Upper lobe of left lung (tissue), 6 donors: ENCODE results near the gene TOMT. TPM values are rescaled to one million over a fixed set of nuclear protein-coding genes. Genes with fewer than 3 reads are reported as not detected.

ENCODE experiments used
- ATAC-seq, 2 donors: fragments of 200-7000 bp; cut with Tn5 transposase; one replicate each; pipeline ENCODE4 v1.9.1; 2022; ENCODE audit warnings: mild to moderate bottlenecking in 2 of 2, moderate library complexity in 2 of 2; ENCODE audit not compliant: low FRiP score in 2 of 2
- DNase-seq, 2 donors: peaks; one replicate each; pipeline ENCODE4 v3.0.0-alpha.2; 2019 to 2020
- H3K27ac ChIP-seq, 4 donors: fragments of 200-600 bp; sonication (generic); one replicate each; pipeline ENCODE4 v1.5.1; 2016 to 2019
- H3K27me3 ChIP-seq, 4 donors: fragments of 200-600 bp; sonication (generic); one replicate each; pipeline ENCODE4 v1.5.1; 2017 to 2019
- H3K36me3 ChIP-seq, 4 donors: fragments of 200-600 bp; sonication (generic); one replicate each; pipeline ENCODE4 v1.5.1; 2016 to 2019
- H3K4me1 ChIP-seq, 4 donors: fragments of 200-600 bp; sonication (generic); one replicate each; pipeline ENCODE4 v1.5.1; 2018 to 2019
- H3K4me3 ChIP-seq, 4 donors: fragments of 200-600 bp; sonication (generic); one replicate each; pipeline ENCODE4 v1.5.1; 2017 to 2019; ENCODE audit warnings: mild to moderate bottlenecking in 2 of 4, moderate library complexity in 1 of 4
- H3K9me3 ChIP-seq, 4 donors: fragments of 200-600 bp; sonication (generic); one replicate each; pipeline ENCODE4 v1.5.1; 2018 to 2019
- CTCF ChIP-seq, 6 experiments: fragments of 450-650 bp in 4 of 6; fragments of 200-600 bp in 2 of 6; sonication (generic) in 2 of 6; IDR thresholded peaks; one replicate each; pipeline ENCODE4 v1.5.1; 2016 to 2019; ENCODE audit warnings: antibody characterized with exemption in 6 of 6
- EP300 ChIP-seq, 4 donors: sonication (generic); formaldehyde crosslinking; IDR thresholded peaks; one replicate each; pipeline ENCODE4 v1.5.1; 2017; ENCODE audit warnings: antibody characterized with exemption in 4 of 4, control low read depth in 2 of 4
- POLR2A ChIP-seq, 4 donors: fragments of 450-650 bp; IDR thresholded peaks; one replicate each; pipeline ENCODE4 v1.5.1; 2016 to 2017; ENCODE audit warnings: antibody characterized with exemption in 4 of 4, mild to moderate bottlenecking in 2 of 4
- POLR2AphosphoS5 ChIP-seq, 2 donors: sonication (generic); formaldehyde crosslinking; IDR thresholded peaks; one replicate each; pipeline ENCODE4 v1.5.1; 2017; ENCODE audit warnings: antibody characterized with exemption in 2 of 2
- WGBS, 2 donors: methylation state at CpG; one replicate each; pipeline ENCODE4 v1.1.5; 2017 to 2018; 5-methylcytosine and 5-hydroxymethylcytosine counted together
- total RNA-seq, 6 donors: library from RNA; depleted of rRNA in 4 of 6; stranded (reverse); fragments of >200 nt in 4 of 6; gene quantifications; one replicate each; pipeline versions ENCODE4 v1.1.0 to v1.2.1, GENCODE V29; 2016 to 2021
- donor health status: DM: no; HTN: no; CAD: no; lungs with moderate emphysema.
- donor health status: DM: no; HTN: yes; CAD: no; lungs with severe emphysema.

TOMT gene
- total RNA-seq = under 1 TPM in 1 of 6 donors, not detected in 5; 0.30 TPM

GRCh38 chr11:72105888-72106287 is at the start of gene TOMT:
Gene TOMT, plus strand, starts transcription at chr11:72105924. Its CDS starts 28 bp downstream, at chr11:72105952.
- WGBS, 2 donors = 93 to 96% methylated on average over 14 of the region's 14 CpGs
- no peaks in the 10 kb centered on the region for H3K27me3 ChIP-seq

GRCh38 chr11:72058416-72059034 is 47.2 kb upstream of the TOMT start:
- H3K4me3 ChIP-seq = no peak overlapping the region
- DNase-seq (no peak), ATAC-seq (no peak)
- H3K4me1 ChIP-seq = no peaks in the 10 kb centered on the region
- TF ChIP-seq POLR2A (IDR thresholded peaks at IDR 0.05) (no peak), POLR2AphosphoS5 (IDR thresholded peaks at IDR 0.05) (no peak), CTCF (IDR thresholded peaks at IDR 0.05) (no peak), EP300 (IDR thresholded peaks at IDR 0.05) (no peak)
- H3K9me3 ChIP-seq = no peaks in the 10 kb centered on the region
- peaks cover 0 to 12% (median 3%) of the 10 kb centered on the region in 4 donors for H3K36me3 ChIP-seq
- WGBS, 2 donors = 83 to 84% methylated on average over 3 of the region's 3 CpGs
- no peaks in the 10 kb centered on the region for H3K27me3 ChIP-seq
- no peak overlapping the region for H3K27ac ChIP-seq

More at GRCh38 chr11:72105888-72106287, at the start of gene TOMT:
- DNase-seq (peak in 1 of 2 donors; percentile 51), ATAC-seq (no peak)
- no peak within 1 kb of the TSS for H3K27ac ChIP-seq
- H3K4me3 ChIP-seq = no peak within 1 kb of the TSS
- no peak for TF ChIP-seq POLR2A (IDR thresholded peaks at IDR 0.05)
- TF ChIP-seq CTCF (IDR thresholded peaks at IDR 0.05) = no peak
- no peak for TF ChIP-seq EP300 (IDR thresholded peaks at IDR 0.05)
- no peak for TF ChIP-seq POLR2AphosphoS5 (IDR thresholded peaks at IDR 0.05)
- H3K4me1 ChIP-seq = peaks cover 20 to 24% (median 24%) of the 10 kb centered on the region in 4 donors
- no peaks in the 10 kb centered on the region for H3K9me3 ChIP-seq
- H3K36me3 ChIP-seq = peaks cover 0 to 16% (median 6%) of the 10 kb centered on the region in 4 donors

- DNase-seq (no peak), ATAC-seq (no peak)
- WGBS, 2 donors = 80 to 88% methylated on average over 5 of the region's 5 CpGs
- Histone ChIP-seq H3K27ac (peak overlapping the region in 1 of 4 donors; percentile 18), H3K9me3 (no peaks in the 10 kb centered on the region), H3K4me3 (no peak overlapping the region), H3K27me3 (no peaks in the 10 kb centered on the region), H3K4me1 (peaks cover 0 to 7% (median 6%) of the 10 kb centered on the region in 4 donors), H3K36me3 (peaks cover 0 to 18% (median 3%) of the 10 kb centered on the region in 4 donors)
- TF ChIP-seq POLR2AphosphoS5 (IDR thresholded peaks at IDR 0.05) (no peak), CTCF (IDR thresholded peaks at IDR 0.05) (no peak), EP300 (IDR thresholded peaks at IDR 0.05) (no peak), POLR2A (IDR thresholded peaks at IDR 0.05) (no peak)
Observed at GRCh38 chr11:72061739-72062396, 43.9 kb upstream of the TOMT start.

GRCh38 chr11:72066855-72067254 is 38.9 kb upstream of the TOMT start:
- ATAC-seq (no peak), DNase-seq (no peak)
- no peak for TF ChIP-seq POLR2AphosphoS5 (IDR thresholded peaks at IDR 0.05)
- peaks cover 0 to 16% (median 2%) of the 10 kb centered on the region in 4 donors for H3K36me3 ChIP-seq
- H3K4me3 ChIP-seq = no peak overlapping the region
- peaks cover 42 to 51% (median 45%) of the 10 kb centered on the region in 4 donors for H3K4me1 ChIP-seq
- no peaks in the 10 kb centered on the region for H3K9me3 ChIP-seq
- H3K27ac ChIP-seq = peak overlapping the region in 3 of 4 donors; percentile 7 to 86 (median 10)
- H3K27me3 ChIP-seq = no peaks in the 10 kb centered on the region

- Histone ChIP-seq H3K4me1 (peaks cover 46 to 55% (median 49%) of the 10 kb centered on the region in 4 donors), H3K27me3 (no peaks in the 10 kb centered on the region), H3K9me3 (no peaks in the 10 kb centered on the region), H3K4me3 (no peak overlapping the region), H3K36me3 (peaks cover 0 to 14% (median under 1%) of the 10 kb centered on the region in 4 donors), H3K27ac (peak overlapping the region in 3 of 4 donors; percentile 7 to 86 (median 10))
- TF ChIP-seq POLR2AphosphoS5 (IDR thresholded peaks at IDR 0.05) (no peak), CTCF (IDR thresholded peaks at IDR 0.05) (no peak), POLR2A (IDR thresholded peaks at IDR 0.05) (no peak), EP300 (IDR thresholded peaks at IDR 0.05) (no peak)
- ATAC-seq (no peak), DNase-seq (no peak)
Observed at GRCh38 chr11:72067266-72067665, 38.5 kb upstream of the TOMT start.
